Urinary bladder (tissue), 4 donors: Measurements from ENCODE around the gene PCTP. TPM values are rescaled to one million over a fixed set of nuclear protein-coding genes. Genes with fewer than 3 reads are reported as not detected.

Experiments used
- DNase-seq: peaks from one replicate; pipeline ENCODE4 v3.0.0-alpha.2; 2015; ENCODE audit errors: extremely low spot score
- H3K27ac ChIP-seq: one replicate; pipeline ENCODE4 v1.5.1; 2013; ENCODE audit warnings: low read depth, mild to moderate bottlenecking, moderate library complexity
- H3K36me3 ChIP-seq: one replicate; pipeline ENCODE4 v1.6.1; 2013; ENCODE audit warnings: mild to moderate bottlenecking, moderate library complexity; ENCODE audit not compliant: insufficient read depth
- H3K4me1 ChIP-seq: one replicate; pipeline ENCODE4 v1.6.1; 2013; ENCODE audit warnings: mild to moderate bottlenecking, moderate library complexity; ENCODE audit not compliant: insufficient read depth
- H3K4me3 ChIP-seq: one replicate; pipeline ENCODE4 v1.5.1; 2013; ENCODE audit warnings: low read depth, low read length
- WGBS: extraction: QIAGEN DNeasy Blood & Tissue Kit; methylation state at CpG from one replicate; pipeline ENCODE4 v1.1.7; 2013; 5-methylcytosine and 5-hydroxymethylcytosine counted together
- polyA plus RNA-seq: library from polyadenylated mRNA; stranded (reverse); fragments of 200-250 nt; gene quantifications from one replicate; pipeline ENCODE4 v1.2.3, GENCODE V29; 2013
- total RNA-seq: library from RNA; depleted of rRNA; stranded (reverse); fragments of >200 nt; gene quantifications from one replicate; pipeline ENCODE4 v1.2.3, GENCODE V29; 2014
- donor health status: healthy with polysubstance abuse.
- donor health status: healthy.

The PCTP gene
- total and polyA plus RNA-seq, 2 donors = 16.7 to 20.0 TPM

GRCh38 chr17:55756689-55757088 lies 5.8 kb downstream of the PCTP start:
- no peak for DNase-seq
- Histone ChIP-seq H3K27ac (no peak overlapping the region), H3K4me1 (no peaks in the 10 kb centered on the region), H3K36me3 (peaks cover 3% of the 10 kb centered on the region), H3K4me3 (no peak overlapping the region)
- WGBS = 89% methylated on average over 2 of the region's 2 CpGs

GRCh38 chr17:55757659-55758058 lies 6.8 kb downstream of the PCTP start:
- DNase-seq = no peak
- Histone ChIP-seq H3K4me1 (no peaks in the 10 kb centered on the region), H3K27ac (no peak overlapping the region), H3K4me3 (no peak overlapping the region), H3K36me3 (peaks cover 3% of the 10 kb centered on the region)
- WGBS = 100% methylated on average over 1 of the region's 1 CpG

GRCh38 chr17:55758171-55758570 lies 7.3 kb downstream of the PCTP start:
- Histone ChIP-seq H3K27ac (no peak overlapping the region), H3K4me1 (no peaks in the 10 kb centered on the region)
- DNase-seq = no peak

GRCh38 chr17:55760643-55761355 lies 9.9 kb downstream of the PCTP start:
- DNase-seq = no peak
- no peak overlapping the region for H3K4me3 ChIP-seq
- 49% methylated on average over 3 of the region's 3 CpGs for WGBS

More at GRCh38 chr17:55758171-55758570, 7.3 kb downstream of the PCTP start:
- H3K36me3 ChIP-seq = peaks cover 3% of the 10 kb centered on the region
- H3K4me3 ChIP-seq = no peak overlapping the region

GRCh38 chr17:55762086-55762858 lies 11.4 kb downstream of the PCTP start:
- no peak for DNase-seq
- Histone ChIP-seq H3K4me1 (no peaks in the 10 kb centered on the region), H3K36me3 (no peaks in the 10 kb centered on the region), H3K4me3 (no peak overlapping the region), H3K27ac (no peak overlapping the region)
- WGBS = 87% methylated on average over 6 of the region's 6 CpGs

More at GRCh38 chr17:55760643-55761355, 9.9 kb downstream of the PCTP start:
- Histone ChIP-seq H3K36me3 (peaks cover 3% of the 10 kb centered on the region), H3K27ac (no peak overlapping the region), H3K4me1 (no peaks in the 10 kb centered on the region)

GRCh38 chr17:55763856-55764255 lies 13.0 kb downstream of the PCTP start:
- DNase-seq = no peak
- Histone ChIP-seq H3K36me3 (no peaks in the 10 kb centered on the region), H3K4me1 (no peaks in the 10 kb centered on the region), H3K4me3 (no peak overlapping the region), H3K27ac (no peak overlapping the region)
- 73% methylated on average over 6 of the region's 6 CpGs for WGBS

- Histone ChIP-seq H3K4me1 (no peaks in the 10 kb centered on the region), H3K36me3 (no peaks in the 10 kb centered on the region), H3K27ac (no peak overlapping the region), H3K4me3 (no peak overlapping the region)
- no peak for DNase-seq
- 93% methylated on average over 4 of the region's 4 CpGs for WGBS
Observed at GRCh38 chr17:55764610-55765009, 13.8 kb downstream of the PCTP start.

- WGBS = 98% methylated on average over 3 of the region's 3 CpGs
- H3K4me3 ChIP-seq = no peak overlapping the region
- no peaks in the 10 kb centered on the region for H3K36me3 ChIP-seq
- H3K4me1 ChIP-seq = no peaks in the 10 kb centered on the region
- no peak for DNase-seq
- H3K27ac ChIP-seq = no peak overlapping the region
Observed at GRCh38 chr17:55765472-55765871, 14.6 kb downstream of the PCTP start.

GRCh38 chr17:55768936-55769624 lies 18.2 kb downstream of the PCTP start:
- H3K4me3 ChIP-seq = no peak overlapping the region
- DNase-seq = no peak
- no peak overlapping the region for H3K27ac ChIP-seq
- no peaks in the 10 kb centered on the region for H3K4me1 ChIP-seq
- H3K36me3 ChIP-seq = no peaks in the 10 kb centered on the region

GRCh38 chr17:55769625-55770000 lies 18.8 kb downstream of the PCTP start:
- Histone ChIP-seq H3K4me3 (no peak overlapping the region), H3K36me3 (no peaks in the 10 kb centered on the region), H3K4me1 (no peaks in the 10 kb centered on the region), H3K27ac (no peak overlapping the region)
- DNase-seq = no peak
- 72% methylated on average over 6 of the region's 6 CpGs for WGBS

- 43% methylated on average over 4 of the region's 4 CpGs for WGBS
- no peaks in the 10 kb centered on the region for H3K36me3 ChIP-seq
- H3K4me3 ChIP-seq = no peak overlapping the region
- no peaks in the 10 kb centered on the region for H3K4me1 ChIP-seq
- no peak overlapping the region for H3K27ac ChIP-seq
- DNase-seq = no peak
Observed at GRCh38 chr17:55770196-55770870, 19.5 kb downstream of the PCTP start.

GRCh38 chr17:55772086-55772485 lies 21.2 kb downstream of the PCTP start:
- Histone ChIP-seq H3K4me1 (no peaks in the 10 kb centered on the region), H3K4me3 (no peak overlapping the region), H3K36me3 (no peaks in the 10 kb centered on the region), H3K27ac (no peak overlapping the region)
- WGBS = 97% methylated on average over 7 of the region's 7 CpGs
- DNase-seq = no peak

GRCh38 chr17:55773671-55774070 lies 22.8 kb downstream of the PCTP start:
- WGBS = 92% methylated on average over 13 of the region's 13 CpGs
- DNase-seq = no peak
- Histone ChIP-seq H3K4me1 (no peaks in the 10 kb centered on the region), H3K4me3 (no peak overlapping the region), H3K36me3 (no peaks in the 10 kb centered on the region), H3K27ac (no peak overlapping the region)
